ENCODE data around the gene ERC2. TPM values are rescaled to one million over a fixed set of nuclear protein-coding genes. Genes with fewer than 3 reads are reported as not detected.

The ERC2 gene
- total and polyA plus RNA-seq, 7 donors: 0.52 to 5.7 (median 1.2) TPM; not detected in 2

- Histone ChIP-seq H3K27ac (no peak overlapping the region), H3K4me1 (no peaks in the 10 kb centered on the region), H3K36me3 (no peaks in the 10 kb centered on the region), H3K4me3 (no peak overlapping the region), H3K9me3 (no peaks in the 10 kb centered on the region), H3K27me3 (no peaks in the 10 kb centered on the region)
- no peak for DNase-seq
- intact Hi-C loops (cut with DNase I): no loop called here
- no peak for TF ChIP-seq POLR2AphosphoS5 (IDR thresholded peaks at IDR 0.05)
- TF ChIP-seq CTCF (IDR thresholded peaks at IDR 0.05): no peak
- no peak for TF ChIP-seq POLR2A (IDR thresholded peaks at IDR 0.05)
- no peak for TF ChIP-seq EP300 (IDR thresholded peaks at IDR 0.05)
- 40 to 81% methylated on average over 2 of the region's 2 CpGs for WGBS, 2 donors
Measured at GRCh38 chr3:55882006-55882405, 586.3 kb downstream of the ERC2 start.

- intact Hi-C loops (cut with DNase I): no loop called here
- DNase-seq: no peak
- H3K36me3 ChIP-seq: no peaks in the 10 kb centered on the region
- H3K4me1 ChIP-seq: no peaks in the 10 kb centered on the region
- no peaks in the 10 kb centered on the region for H3K27me3 ChIP-seq
- TF ChIP-seq CTCF (IDR thresholded peaks at IDR 0.05) (no peak), POLR2A (IDR thresholded peaks at IDR 0.05) (no peak), EP300 (IDR thresholded peaks at IDR 0.05) (no peak), POLR2AphosphoS5 (IDR thresholded peaks at IDR 0.05) (no peak)
- no peak overlapping the region for H3K27ac ChIP-seq
- H3K4me3 ChIP-seq: no peak overlapping the region
- H3K9me3 ChIP-seq: no peaks in the 10 kb centered on the region
Measured at GRCh38 chr3:55880357-55880756, 587.9 kb downstream of the ERC2 start.

GRCh38 chr3:55879901-55880331 lies 588.4 kb downstream of the ERC2 start:
- no peaks in the 10 kb centered on the region for H3K36me3 ChIP-seq
- 60 to 72% methylated on average over 2 of the region's 2 CpGs for WGBS, 2 donors
- H3K27ac ChIP-seq: no peak overlapping the region
- intact Hi-C loops (cut with DNase I): no loop called here
- no peak for DNase-seq
- no peaks in the 10 kb centered on the region for H3K27me3 ChIP-seq
- H3K4me3 ChIP-seq: no peak overlapping the region
- no peaks in the 10 kb centered on the region for H3K9me3 ChIP-seq
- H3K4me1 ChIP-seq: no peaks in the 10 kb centered on the region
- TF ChIP-seq POLR2AphosphoS5 (IDR thresholded peaks at IDR 0.05) (no peak), CTCF (IDR thresholded peaks at IDR 0.05) (no peak), POLR2A (IDR thresholded peaks at IDR 0.05) (no peak), EP300 (IDR thresholded peaks at IDR 0.05) (no peak)

GRCh38 chr3:55877703-55878102 lies 590.6 kb downstream of the ERC2 start:
- Histone ChIP-seq H3K36me3 (no peaks in the 10 kb centered on the region), H3K4me1 (no peaks in the 10 kb centered on the region), H3K27ac (no peak overlapping the region), H3K9me3 (no peaks in the 10 kb centered on the region), H3K4me3 (no peak overlapping the region), H3K27me3 (no peaks in the 10 kb centered on the region)
- intact Hi-C loops (cut with DNase I): no loop called here
- DNase-seq: no peak
- no peak for TF ChIP-seq EP300 (IDR thresholded peaks at IDR 0.05)
- no peak for TF ChIP-seq POLR2A (IDR thresholded peaks at IDR 0.05)
- TF ChIP-seq POLR2AphosphoS5 (IDR thresholded peaks at IDR 0.05): no peak
- TF ChIP-seq CTCF (IDR thresholded peaks at IDR 0.05): no peak
- WGBS, 2 donors: 86 to 87% methylated on average over 4 of the region's 4 CpGs

GRCh38 chr3:55876560-55876959 lies 591.7 kb downstream of the ERC2 start:
- H3K36me3 ChIP-seq: no peaks in the 10 kb centered on the region
- H3K4me1 ChIP-seq: no peaks in the 10 kb centered on the region
- no peaks in the 10 kb centered on the region for H3K9me3 ChIP-seq
- no peak for DNase-seq
- no peak overlapping the region for H3K27ac ChIP-seq
- H3K4me3 ChIP-seq: no peak overlapping the region
- intact Hi-C loops (cut with DNase I): no loop called here
- TF ChIP-seq CTCF (IDR thresholded peaks at IDR 0.05) (no peak), EP300 (IDR thresholded peaks at IDR 0.05) (no peak), POLR2AphosphoS5 (IDR thresholded peaks at IDR 0.05) (no peak), POLR2A (IDR thresholded peaks at IDR 0.05) (no peak)
- H3K27me3 ChIP-seq: no peaks in the 10 kb centered on the region
